22Rv1 (cell line): ENCODE results near the gene WWOX.

Source experiments
- ZFX ChIP-seq: fragments of 450-650 bp; IDR thresholded peaks from 2 replicates; pipeline ENCODE4 v1.6.1; 2017; ENCODE audit warnings: antibody characterized with exemption, borderline replicate concordance
- TF ChIP-seq, protein P1 (sequence below): fragments of 450-650 bp; IDR thresholded peaks from 2 replicates; pipeline ENCODE4 v1.5.1; 2017; ENCODE audit warnings: mild to moderate bottlenecking

DNA sequence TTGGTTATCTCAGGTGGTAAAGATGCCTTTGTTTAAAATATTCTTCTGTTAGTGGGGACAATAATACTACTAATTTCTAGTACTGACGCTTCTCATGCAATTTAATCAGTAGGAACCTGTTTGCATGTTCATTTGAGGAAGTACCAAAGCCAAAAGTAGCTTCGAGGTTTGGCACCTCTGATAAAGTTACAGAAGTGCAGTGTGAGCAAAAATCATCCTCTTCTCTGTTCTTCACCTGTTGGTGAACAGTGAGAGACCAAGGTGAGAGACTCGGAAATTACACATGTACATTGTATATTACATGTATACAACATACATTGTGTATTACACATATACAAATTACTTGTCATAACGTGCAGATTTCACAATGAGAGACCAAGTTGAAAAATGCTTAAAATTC is 1096.5 kb downstream of the WWOX start:
- TF ChIP-seq, protein P1, sequence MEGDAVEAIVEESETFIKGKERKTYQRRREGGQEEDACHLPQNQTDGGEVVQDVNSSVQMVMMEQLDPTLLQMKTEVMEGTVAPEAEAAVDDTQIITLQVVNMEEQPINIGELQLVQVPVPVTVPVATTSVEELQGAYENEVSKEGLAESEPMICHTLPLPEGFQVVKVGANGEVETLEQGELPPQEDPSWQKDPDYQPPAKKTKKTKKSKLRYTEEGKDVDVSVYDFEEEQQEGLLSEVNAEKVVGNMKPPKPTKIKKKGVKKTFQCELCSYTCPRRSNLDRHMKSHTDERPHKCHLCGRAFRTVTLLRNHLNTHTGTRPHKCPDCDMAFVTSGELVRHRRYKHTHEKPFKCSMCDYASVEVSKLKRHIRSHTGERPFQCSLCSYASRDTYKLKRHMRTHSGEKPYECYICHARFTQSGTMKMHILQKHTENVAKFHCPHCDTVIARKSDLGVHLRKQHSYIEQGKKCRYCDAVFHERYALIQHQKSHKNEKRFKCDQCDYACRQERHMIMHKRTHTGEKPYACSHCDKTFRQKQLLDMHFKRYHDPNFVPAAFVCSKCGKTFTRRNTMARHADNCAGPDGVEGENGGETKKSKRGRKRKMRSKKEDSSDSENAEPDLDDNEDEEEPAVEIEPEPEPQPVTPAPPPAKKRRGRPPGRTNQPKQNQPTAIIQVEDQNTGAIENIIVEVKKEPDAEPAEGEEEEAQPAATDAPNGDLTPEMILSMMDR = no peak
- no peak for TF ChIP-seq ZFX
